ENCODE data around the gene AUTS2.

Gene AUTS2

GRCh38 chr7:70583965-70584883 is 985.9 kb downstream of the AUTS2 start:
- no peaks in the 10 kb centered on the region for H3K36me3 Mint-ChIP-seq (ENCODE audit: low read depth)
- peak overlapping the region; percentile 7 for H3K27ac Mint-ChIP-seq
- peaks cover 81% of the 10 kb centered on the region for H3K4me1 Mint-ChIP-seq
- no peak for TF ChIP-seq CTCF (IDR thresholded peaks at IDR 0.05)
- H3K4me3 Mint-ChIP-seq: peak overlapping the region; percentile 14
- H3K27me3 Mint-ChIP-seq (ENCODE audit: low read depth, poor library complexity): peaks cover 16% of the 10 kb centered on the region
- H3K9me3 Mint-ChIP-seq: no peaks in the 10 kb centered on the region
- no peak for DNase-seq

- DNase-seq: no peak
- peaks cover 80% of the 10 kb centered on the region for H3K4me1 Mint-ChIP-seq
- H3K9me3 Mint-ChIP-seq: no peaks in the 10 kb centered on the region
- no peak for TF ChIP-seq CTCF (IDR thresholded peaks at IDR 0.05)
- H3K36me3 Mint-ChIP-seq (ENCODE audit: low read depth): no peaks in the 10 kb centered on the region
- H3K27ac Mint-ChIP-seq: no peak overlapping the region
- peaks cover 24% of the 10 kb centered on the region for H3K27me3 Mint-ChIP-seq (ENCODE audit: low read depth, poor library complexity)
- H3K4me3 Mint-ChIP-seq: no peak overlapping the region
Observed at GRCh38 chr7:70585071-70585470, 986.8 kb downstream of the AUTS2 start.

GRCh38 chr7:70586822-70587221 is 988.5 kb downstream of the AUTS2 start:
- Mint-ChIP-seq H3K27me3 (ENCODE audit: low read depth, poor library complexity) (peaks cover 20% of the 10 kb centered on the region), H3K27ac (no peak overlapping the region), H3K4me3 (no peak overlapping the region), H3K9me3 (no peaks in the 10 kb centered on the region), H3K36me3 (ENCODE audit: low read depth) (no peaks in the 10 kb centered on the region), H3K4me1 (peaks cover 82% of the 10 kb centered on the region)
- DNase-seq: no peak
- TF ChIP-seq CTCF (IDR thresholded peaks at IDR 0.05): no peak

- no peak for TF ChIP-seq CTCF (IDR thresholded peaks at IDR 0.05)
- peaks cover 15% of the 10 kb centered on the region for H3K27me3 Mint-ChIP-seq (ENCODE audit: low read depth, poor library complexity)
- H3K4me3 Mint-ChIP-seq: no peak overlapping the region
- no peak for DNase-seq
- H3K4me1 Mint-ChIP-seq: peaks cover 73% of the 10 kb centered on the region
- no peaks in the 10 kb centered on the region for H3K9me3 Mint-ChIP-seq
- H3K27ac Mint-ChIP-seq: no peak overlapping the region
- H3K36me3 Mint-ChIP-seq (ENCODE audit: low read depth): no peaks in the 10 kb centered on the region
Observed at GRCh38 chr7:70587739-70588138, 989.5 kb downstream of the AUTS2 start.

- Mint-ChIP-seq H3K27me3 (ENCODE audit: low read depth, poor library complexity) (peaks cover 20% of the 10 kb centered on the region), H3K4me3 (peak overlapping the region; percentile 10), H3K36me3 (ENCODE audit: low read depth) (no peaks in the 10 kb centered on the region), H3K27ac (no peak overlapping the region), H3K4me1 (peaks cover 67% of the 10 kb centered on the region), H3K9me3 (no peaks in the 10 kb centered on the region)
- TF ChIP-seq CTCF (IDR thresholded peaks at IDR 0.05): no peak
- no peak for DNase-seq
Observed at GRCh38 chr7:70588191-70588921, 990.1 kb downstream of the AUTS2 start.
